ENCODE measurements around the gene VSNL1.

VSNL1 gene

DNA sequence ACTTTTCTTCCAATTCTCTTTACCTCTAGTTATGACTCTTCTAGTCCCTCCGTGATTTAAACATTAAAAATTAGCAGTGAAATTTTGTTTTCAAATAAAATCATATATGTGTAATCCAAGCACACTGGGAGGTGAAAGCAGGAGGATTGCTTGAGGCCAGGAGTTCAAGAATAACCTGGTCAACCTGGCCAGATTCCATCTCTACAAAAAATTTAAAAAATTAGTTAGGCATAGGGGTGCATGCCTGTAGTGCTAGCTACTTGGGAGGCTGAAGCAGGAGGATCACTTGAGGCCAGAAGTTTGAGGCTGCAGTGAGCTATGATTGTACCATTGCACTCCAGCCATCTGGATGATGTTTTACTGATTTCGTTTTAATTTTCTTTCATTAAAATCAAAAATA is 7.0 kb upstream of the VSNL1 start:
- no peaks in the 10 kb centered on the region for H3K79me2 ChIP-seq (ENCODE audit: insufficient read depth, low read length)
- no peak overlapping the region for H3K27ac ChIP-seq (ENCODE audit: low read depth, low read length)
- H3K9ac ChIP-seq (ENCODE audit: low read length) = no peak overlapping the region
- no peaks in the 10 kb centered on the region for H3K36me3 ChIP-seq (ENCODE audit: low read length)
- no peak overlapping the region for H3K4me2 ChIP-seq (ENCODE audit: low read depth, low read length, poor library complexity, severe bottlenecking)
- no peaks in the 10 kb centered on the region for H3K9me3 ChIP-seq (ENCODE audit: insufficient read depth, low read length)
- TF ChIP-seq, protein P1, sequence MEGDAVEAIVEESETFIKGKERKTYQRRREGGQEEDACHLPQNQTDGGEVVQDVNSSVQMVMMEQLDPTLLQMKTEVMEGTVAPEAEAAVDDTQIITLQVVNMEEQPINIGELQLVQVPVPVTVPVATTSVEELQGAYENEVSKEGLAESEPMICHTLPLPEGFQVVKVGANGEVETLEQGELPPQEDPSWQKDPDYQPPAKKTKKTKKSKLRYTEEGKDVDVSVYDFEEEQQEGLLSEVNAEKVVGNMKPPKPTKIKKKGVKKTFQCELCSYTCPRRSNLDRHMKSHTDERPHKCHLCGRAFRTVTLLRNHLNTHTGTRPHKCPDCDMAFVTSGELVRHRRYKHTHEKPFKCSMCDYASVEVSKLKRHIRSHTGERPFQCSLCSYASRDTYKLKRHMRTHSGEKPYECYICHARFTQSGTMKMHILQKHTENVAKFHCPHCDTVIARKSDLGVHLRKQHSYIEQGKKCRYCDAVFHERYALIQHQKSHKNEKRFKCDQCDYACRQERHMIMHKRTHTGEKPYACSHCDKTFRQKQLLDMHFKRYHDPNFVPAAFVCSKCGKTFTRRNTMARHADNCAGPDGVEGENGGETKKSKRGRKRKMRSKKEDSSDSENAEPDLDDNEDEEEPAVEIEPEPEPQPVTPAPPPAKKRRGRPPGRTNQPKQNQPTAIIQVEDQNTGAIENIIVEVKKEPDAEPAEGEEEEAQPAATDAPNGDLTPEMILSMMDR (IDR thresholded peaks at IDR 0.05; ENCODE audit: insufficient read depth, low read length, poor library complexity, severe bottlenecking) = no peak
- no peak for TF ChIP-seq EZH2phosphoT487 (conservative IDR thresholded peaks at IDR 0.05; ENCODE audit: low read length)
- no peaks in the 10 kb centered on the region for H3K9me2 ChIP-seq (replicated peaks; ENCODE audit: insufficient read depth, low read length)
- no peak overlapping the region for H2AFZ ChIP-seq (ENCODE audit: low read depth, low read length, severe bottlenecking)
- no peak overlapping the region for H3K4me3 ChIP-seq (ENCODE audit: insufficient read depth, low read length, poor library complexity, severe bottlenecking)
- H3F3A ChIP-seq (ENCODE audit: insufficient read depth) = no peaks in the 10 kb centered on the region
- no peaks in the 10 kb centered on the region for H4K20me1 ChIP-seq (ENCODE audit: low read depth, low read length)
- H3K27me3 ChIP-seq (ENCODE audit: low read length) = no peaks in the 10 kb centered on the region

DNA sequence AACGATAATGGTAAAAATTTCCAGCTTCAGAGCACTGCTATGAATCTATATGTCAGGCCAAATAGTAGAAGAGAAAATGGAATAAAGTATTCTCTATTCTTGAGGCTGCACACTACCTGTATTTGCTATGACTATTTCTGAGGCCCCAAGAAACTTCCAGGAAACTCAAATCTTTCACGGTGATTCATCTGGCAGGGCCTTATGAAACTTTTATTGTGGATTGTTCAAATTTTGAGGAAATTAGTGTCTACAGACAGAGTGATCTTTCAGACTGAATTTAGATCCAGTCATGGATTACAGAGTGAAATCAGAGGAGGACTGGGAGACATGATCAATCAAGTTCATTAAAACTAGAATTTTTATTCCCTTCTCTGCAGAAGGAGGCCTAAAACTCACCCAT is 4.1 kb upstream of the VSNL1 start:
- no peak overlapping the region for H3K9ac ChIP-seq (ENCODE audit: low read length)
- H3K27ac ChIP-seq (ENCODE audit: low read depth, low read length) = no peak overlapping the region
- H3K4me3 ChIP-seq (ENCODE audit: insufficient read depth, low read length, poor library complexity, severe bottlenecking) = no peak overlapping the region
- H3K9me2 ChIP-seq (replicated peaks; ENCODE audit: insufficient read depth, low read length) = no peaks in the 10 kb centered on the region
- no peaks in the 10 kb centered on the region for H3K9me3 ChIP-seq (ENCODE audit: insufficient read depth, low read length)
- TF ChIP-seq, protein P1 (IDR thresholded peaks at IDR 0.05; ENCODE audit: insufficient read depth, low read length, poor library complexity, severe bottlenecking) = no peak
- no peak for TF ChIP-seq EZH2phosphoT487 (conservative IDR thresholded peaks at IDR 0.05; ENCODE audit: low read length)
- H4K20me1 ChIP-seq (ENCODE audit: low read depth, low read length) = no peaks in the 10 kb centered on the region
- H3K36me3 ChIP-seq (ENCODE audit: low read length) = no peaks in the 10 kb centered on the region
- no peak overlapping the region for H3K4me2 ChIP-seq (ENCODE audit: low read depth, low read length, poor library complexity, severe bottlenecking)
- H2AFZ ChIP-seq (ENCODE audit: low read depth, low read length, severe bottlenecking) = no peak overlapping the region
- H3K79me2 ChIP-seq (ENCODE audit: insufficient read depth, low read length) = no peaks in the 10 kb centered on the region
- no peaks in the 10 kb centered on the region for H3K27me3 ChIP-seq (ENCODE audit: low read length)
- H3F3A ChIP-seq (ENCODE audit: insufficient read depth) = no peaks in the 10 kb centered on the region

DNA sequence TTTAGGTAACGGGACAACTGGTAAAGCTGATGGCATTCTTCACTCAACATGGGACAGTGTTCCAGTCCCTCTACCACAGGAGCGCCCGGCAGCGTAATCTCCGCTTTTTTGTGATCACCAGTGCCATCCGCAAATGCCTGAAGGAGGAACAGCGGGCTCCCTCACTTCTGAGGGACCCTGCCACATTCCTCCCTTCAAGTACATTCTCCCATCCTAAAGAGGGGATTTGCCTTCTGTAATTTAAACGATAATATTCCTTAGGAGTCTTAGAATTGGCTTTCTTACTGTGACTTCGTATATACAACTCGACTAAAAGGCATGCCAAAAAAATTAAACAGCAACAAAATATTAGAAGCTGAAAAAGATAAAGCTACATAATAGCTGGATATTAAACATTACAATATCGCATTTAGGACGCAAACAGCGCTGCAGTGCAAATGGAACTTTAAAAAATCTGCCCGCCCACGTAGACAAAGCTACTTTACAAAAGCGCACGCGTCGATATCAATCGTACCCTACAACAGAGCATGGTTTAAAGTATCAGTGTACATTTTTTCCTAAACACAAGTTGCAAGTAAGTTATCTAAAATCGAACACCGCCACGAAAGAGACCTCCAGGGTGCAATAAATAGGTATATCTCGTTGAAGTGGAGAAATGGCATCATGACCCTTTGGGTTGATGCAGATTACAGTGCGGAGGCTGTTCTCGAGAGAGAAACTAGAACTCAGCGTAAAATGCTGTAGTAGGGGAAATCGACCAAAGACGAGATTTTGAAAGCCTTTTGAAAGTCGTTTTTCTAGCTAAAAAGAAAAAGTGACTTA is 2.3 kb upstream of the VSNL1 start:
- peak overlapping the region; percentile 46 for H2AFZ ChIP-seq (ENCODE audit: low read depth, low read length, severe bottlenecking)
- H3K36me3 ChIP-seq (ENCODE audit: low read length) = no peaks in the 10 kb centered on the region
- H3K27ac ChIP-seq (ENCODE audit: low read depth, low read length) = no peak overlapping the region
- H3K4me3 ChIP-seq (ENCODE audit: insufficient read depth, low read length, poor library complexity, severe bottlenecking) = no peak overlapping the region
- H4K20me1 ChIP-seq (ENCODE audit: low read depth, low read length) = no peaks in the 10 kb centered on the region
- no peak for TF ChIP-seq EZH2phosphoT487 (conservative IDR thresholded peaks at IDR 0.05; ENCODE audit: low read length)
- TF ChIP-seq, protein P1 (IDR thresholded peaks at IDR 0.05; ENCODE audit: insufficient read depth, low read length, poor library complexity, severe bottlenecking) = no peak
- H3K9me3 ChIP-seq (ENCODE audit: insufficient read depth, low read length) = no peaks in the 10 kb centered on the region
- H3K27me3 ChIP-seq (ENCODE audit: low read length) = no peaks in the 10 kb centered on the region
- H3K9ac ChIP-seq (ENCODE audit: low read length) = no peak overlapping the region
- no peaks in the 10 kb centered on the region for H3K9me2 ChIP-seq (replicated peaks; ENCODE audit: insufficient read depth, low read length)
- H3K79me2 ChIP-seq (ENCODE audit: insufficient read depth, low read length) = no peaks in the 10 kb centered on the region
- H3F3A ChIP-seq (ENCODE audit: insufficient read depth) = no peaks in the 10 kb centered on the region
- peak overlapping the region; percentile 40 for H3K4me2 ChIP-seq (ENCODE audit: low read depth, low read length, poor library complexity, severe bottlenecking)
